ENCODE results near the gene DOCK2. TPM values are rescaled to one million over a fixed set of nuclear protein-coding genes. Genes with fewer than 3 reads are reported as not detected.

DOCK2 gene
- total RNA-seq, 1 experiment from 2014 or later, result 0.26 TPM

DNA sequence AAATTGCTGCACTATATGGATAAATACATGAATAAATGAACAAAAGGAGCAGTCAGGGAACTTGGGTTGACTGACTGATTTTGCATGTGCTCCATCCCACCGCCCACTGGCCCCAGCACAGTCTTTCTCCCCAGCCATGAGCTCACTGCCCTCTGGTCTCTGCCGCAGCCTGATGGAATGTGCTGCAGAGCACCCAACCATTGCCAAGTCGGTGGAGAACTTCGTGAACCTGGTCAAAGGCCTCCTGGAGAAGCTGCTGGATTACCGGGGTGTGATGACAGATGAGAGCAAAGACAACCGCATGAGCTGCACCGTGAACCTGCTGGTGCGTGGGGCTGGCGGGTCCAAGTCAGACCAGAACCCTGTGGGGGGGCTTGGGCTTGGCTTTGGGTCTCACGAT is 397.2 kb downstream of the DOCK2 start:
- no peaks in the 10 kb centered on the region for H3K36me3 ChIP-seq (ENCODE audit: low read depth, low read length)
- no peaks in the 10 kb centered on the region for H3K9me2 ChIP-seq (replicated peaks; ENCODE audit: low read length)
- H3K79me2 ChIP-seq (ENCODE audit: low read length), result no peaks in the 10 kb centered on the region
- H3K9me3 ChIP-seq (ENCODE audit: low read length), result no peaks in the 10 kb centered on the region
- ChIA-PET CTCF (no interaction called here), POLR2A (ENCODE audit: unreplicated experiment) (no interaction called here)
- no peak for ATAC-seq
- H2AFZ ChIP-seq (ENCODE audit: low read length), result no peak overlapping the region
- H3K4me2 ChIP-seq (ENCODE audit: low read length), result no peak overlapping the region
- DNase-seq, result no peak
- H3K4me1 ChIP-seq (ENCODE audit: insufficient read depth, low read length), result no peaks in the 10 kb centered on the region
- BruUV-seq (replicated peaks), result no TSS peak
- intact Hi-C loops (cut with micrococcal nuclease), result no loop called here
- no peak for TF ChIP-seq EZH2phosphoT487 (IDR thresholded peaks at IDR 0.05; ENCODE audit: borderline replicate concordance, low read length)
- TF ChIP-seq, protein P1, sequence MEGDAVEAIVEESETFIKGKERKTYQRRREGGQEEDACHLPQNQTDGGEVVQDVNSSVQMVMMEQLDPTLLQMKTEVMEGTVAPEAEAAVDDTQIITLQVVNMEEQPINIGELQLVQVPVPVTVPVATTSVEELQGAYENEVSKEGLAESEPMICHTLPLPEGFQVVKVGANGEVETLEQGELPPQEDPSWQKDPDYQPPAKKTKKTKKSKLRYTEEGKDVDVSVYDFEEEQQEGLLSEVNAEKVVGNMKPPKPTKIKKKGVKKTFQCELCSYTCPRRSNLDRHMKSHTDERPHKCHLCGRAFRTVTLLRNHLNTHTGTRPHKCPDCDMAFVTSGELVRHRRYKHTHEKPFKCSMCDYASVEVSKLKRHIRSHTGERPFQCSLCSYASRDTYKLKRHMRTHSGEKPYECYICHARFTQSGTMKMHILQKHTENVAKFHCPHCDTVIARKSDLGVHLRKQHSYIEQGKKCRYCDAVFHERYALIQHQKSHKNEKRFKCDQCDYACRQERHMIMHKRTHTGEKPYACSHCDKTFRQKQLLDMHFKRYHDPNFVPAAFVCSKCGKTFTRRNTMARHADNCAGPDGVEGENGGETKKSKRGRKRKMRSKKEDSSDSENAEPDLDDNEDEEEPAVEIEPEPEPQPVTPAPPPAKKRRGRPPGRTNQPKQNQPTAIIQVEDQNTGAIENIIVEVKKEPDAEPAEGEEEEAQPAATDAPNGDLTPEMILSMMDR (conservative IDR thresholded peaks at IDR 0.05; ENCODE audit: low read depth, low read length), result no peak
- no peak for TF ChIP-seq EZH2 (IDR thresholded peaks at IDR 0.05; ENCODE audit: low read length, unreplicated experiment)
- H3K4me3 ChIP-seq (ENCODE audit: low read length), result no peak overlapping the region
- no peaks in the 10 kb centered on the region for H4K20me1 ChIP-seq (ENCODE audit: low read length)
- H3K27ac ChIP-seq (ENCODE audit: low read length), result no peak overlapping the region
- no peaks in the 10 kb centered on the region for H3F3A ChIP-seq (ENCODE audit: low read length, unreplicated experiment)
- H3K9ac ChIP-seq (ENCODE audit: low read length), result no peak overlapping the region
- no peaks in the 10 kb centered on the region for H3K27me3 ChIP-seq (ENCODE audit: low read length)

DNA sequence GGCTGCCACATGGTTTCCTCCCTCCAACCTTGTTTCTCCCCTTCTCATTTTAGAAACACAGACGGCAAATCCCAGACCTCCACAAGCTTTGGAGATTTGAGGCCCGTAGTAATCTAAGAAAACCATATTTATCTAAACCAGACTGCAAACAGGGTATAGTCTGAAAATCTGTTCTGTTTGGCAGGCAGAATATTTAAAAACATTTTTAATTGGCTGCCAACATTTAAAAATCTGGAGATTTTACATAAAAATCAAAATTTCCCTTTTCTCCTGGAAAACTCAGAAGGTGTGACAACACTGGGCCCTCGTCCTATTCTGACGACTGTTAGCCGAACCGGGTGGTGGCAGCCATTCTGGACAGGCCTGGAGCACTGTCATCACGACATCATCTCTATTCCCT is 401.2 kb downstream of the DOCK2 start:
- intact Hi-C loops (cut with micrococcal nuclease), result no loop called here

DNA sequence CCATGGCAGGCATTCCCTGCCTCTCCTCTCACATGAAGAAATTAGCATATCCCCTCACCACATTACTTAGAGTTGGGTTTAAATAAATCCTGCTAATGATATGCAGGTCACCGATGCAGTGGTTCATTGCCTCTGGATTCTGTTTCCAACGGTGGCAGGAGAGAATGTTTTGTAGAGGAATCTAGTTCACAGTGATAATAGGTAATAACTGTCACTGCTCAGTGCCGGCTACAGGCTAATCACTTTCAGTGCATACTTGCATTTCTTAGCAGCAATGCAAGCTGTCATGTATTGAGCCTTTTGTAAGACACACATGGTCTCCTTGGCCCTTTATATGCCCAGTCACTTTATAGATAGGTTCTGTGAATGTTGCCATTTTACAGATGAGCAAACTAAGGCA is 402.8 kb downstream of the DOCK2 start:
- CTCF ChIA-PET, result no interaction called here
- ATAC-seq (no peak), DNase-seq (no peak)
- H4K20me1 ChIP-seq (ENCODE audit: low read length), result no peaks in the 10 kb centered on the region
- H3F3A ChIP-seq (ENCODE audit: low read length, unreplicated experiment), result no peaks in the 10 kb centered on the region
- H3K9me3 ChIP-seq (ENCODE audit: low read length), result no peaks in the 10 kb centered on the region
- TF ChIP-seq, protein P1 (conservative IDR thresholded peaks at IDR 0.05; ENCODE audit: low read depth, low read length), result no peak
- TF ChIP-seq EZH2phosphoT487 (IDR thresholded peaks at IDR 0.05; ENCODE audit: borderline replicate concordance, low read length) (no peak), EZH2 (IDR thresholded peaks at IDR 0.05; ENCODE audit: low read length, unreplicated experiment) (no peak)
- H3K4me1 ChIP-seq (ENCODE audit: insufficient read depth, low read length), result no peaks in the 10 kb centered on the region
- H3K79me2 ChIP-seq (ENCODE audit: low read length), result no peaks in the 10 kb centered on the region
- no peaks in the 10 kb centered on the region for H3K9me2 ChIP-seq (replicated peaks; ENCODE audit: low read length)
- no peak overlapping the region for H3K4me2 ChIP-seq (ENCODE audit: low read length)
- no peak overlapping the region for H3K27ac ChIP-seq (ENCODE audit: low read length)
- H3K9ac ChIP-seq (ENCODE audit: low read length), result no peak overlapping the region
- H3K36me3 ChIP-seq (ENCODE audit: low read depth, low read length), result no peaks in the 10 kb centered on the region
- no peak overlapping the region for H2AFZ ChIP-seq (ENCODE audit: low read length)
- BruUV-seq (replicated peaks), result no TSS peak
- intact Hi-C loops (cut with micrococcal nuclease), result no loop called here
- H3K4me3 ChIP-seq (ENCODE audit: low read length), result no peak overlapping the region
- peaks cover 7% of the 10 kb centered on the region; the same call in 1 of the 2 replicates for H3K27me3 ChIP-seq (ENCODE audit: low read length)
- POLR2A ChIA-PET (ENCODE audit: unreplicated experiment), result no interaction called here

More for the DNA sequence above, 401.2 kb downstream of the DOCK2 start:
- H3K4me1 ChIP-seq (ENCODE audit: insufficient read depth, low read length), result no peaks in the 10 kb centered on the region
- no peak overlapping the region for H2AFZ ChIP-seq (ENCODE audit: low read length)
- no peak overlapping the region for H3K4me2 ChIP-seq (ENCODE audit: low read length)
- no peaks in the 10 kb centered on the region for H3K79me2 ChIP-seq (ENCODE audit: low read length)
- no peaks in the 10 kb centered on the region for H3K36me3 ChIP-seq (ENCODE audit: low read depth, low read length)
- no peaks in the 10 kb centered on the region for H3K9me2 ChIP-seq (replicated peaks; ENCODE audit: low read length)
- H4K20me1 ChIP-seq (ENCODE audit: low read length), result no peaks in the 10 kb centered on the region
- POLR2A ChIA-PET (ENCODE audit: unreplicated experiment), result no interaction called here
- BruUV-seq (replicated peaks), result no TSS peak
- CTCF ChIA-PET, result no interaction called here
- no peak overlapping the region for H3K4me3 ChIP-seq (ENCODE audit: low read length)
- no peak for ATAC-seq
- no peaks in the 10 kb centered on the region for H3F3A ChIP-seq (ENCODE audit: low read length, unreplicated experiment)
- TF ChIP-seq EZH2phosphoT487 (IDR thresholded peaks at IDR 0.05; ENCODE audit: borderline replicate concordance, low read length) (no peak), EZH2 (IDR thresholded peaks at IDR 0.05; ENCODE audit: low read length, unreplicated experiment) (no peak)
- TF ChIP-seq, protein P1 (conservative IDR thresholded peaks at IDR 0.05; ENCODE audit: low read depth, low read length), result no peak
- no peaks in the 10 kb centered on the region for H3K9me3 ChIP-seq (ENCODE audit: low read length)
- peaks cover 7% of the 10 kb centered on the region; the same call in 1 of the 2 replicates for H3K27me3 ChIP-seq (ENCODE audit: low read length)
- DNase-seq, result no peak
- no peak overlapping the region for H3K9ac ChIP-seq (ENCODE audit: low read length)
- no peak overlapping the region for H3K27ac ChIP-seq (ENCODE audit: low read length)

All from PC-3 (cell line).